ENCODE measurements around the gene NR3C2. TPM values are rescaled to one million over a fixed set of nuclear protein-coding genes. Genes with fewer than 3 reads are reported as not detected.

The NR3C2 gene
- polyA plus RNA-seq, 3 donors: 0.09 to 0.27 (median 0.20) TPM

DNA sequence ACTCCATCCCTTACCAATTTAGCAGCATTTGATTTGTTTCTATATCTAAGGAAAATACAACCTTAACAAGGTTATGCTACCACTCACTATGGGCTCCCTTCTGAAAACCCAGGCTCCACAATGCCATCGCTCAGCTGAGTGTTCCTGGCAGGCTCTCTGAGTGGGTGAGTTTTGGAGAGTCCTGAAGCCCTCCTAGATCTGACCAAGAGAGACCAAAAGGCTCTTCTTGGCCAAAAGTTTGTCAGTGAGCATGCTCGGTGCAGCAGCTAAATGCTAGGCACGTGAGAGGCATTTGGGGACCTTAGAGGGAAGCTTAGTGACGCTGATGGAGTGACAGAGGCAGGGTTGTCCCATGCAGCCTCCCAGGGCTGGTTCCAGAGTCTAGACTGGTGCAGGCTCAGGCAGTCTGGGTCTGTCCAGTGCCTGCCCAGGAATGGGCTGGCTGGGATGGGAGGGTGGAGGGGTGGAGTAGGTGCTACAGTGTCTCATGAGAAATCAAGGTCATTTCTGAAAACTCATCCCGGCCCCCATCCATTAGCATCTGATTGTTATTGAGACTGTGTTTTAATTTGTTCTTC lies 346.8 kb downstream of the NR3C2 start:
- DNase-seq: no peak
- Histone ChIP-seq H3K4me3 (replicated peaks in 1 of 3; ENCODE audit: low read depth in 2 of 3, low read length in 3 of 3) (no peak overlapping the region), H3K27me3 (ENCODE audit: control insufficient read depth in 2 of 2, insufficient read depth in 2 of 2, low read length in 2 of 2) (no peaks in the 10 kb centered on the region), H3K36me3 (replicated peaks in 1 of 2; ENCODE audit: control insufficient read depth in 1 of 2, insufficient read depth in 2 of 2, low read length in 2 of 2) (no peaks in the 10 kb centered on the region), H3K4me1 (ENCODE audit: control insufficient read depth in 1 of 2, insufficient read depth in 2 of 2, low read length in 2 of 2) (no peaks in the 10 kb centered on the region), H3K27ac (ENCODE audit: low read depth in 1 of 2, low read length in 2 of 2) (no peak overlapping the region), H4K20me1 (ENCODE audit: insufficient read depth, low read length) (no peaks in the 10 kb centered on the region), H3K79me2 (ENCODE audit: insufficient read depth, low read length) (no peaks in the 10 kb centered on the region), H3K4me2 (replicated peaks; ENCODE audit: extremely low read depth, low read length, poor library complexity, severe bottlenecking) (no peak overlapping the region), H3K9ac (ENCODE audit: insufficient read depth, low read length, poor library complexity, severe bottlenecking) (no peak overlapping the region), H2AFZ (ENCODE audit: insufficient read depth, low read depth, low read length, poor library complexity, severe bottlenecking) (no peak overlapping the region), H3K9me3 (replicated peaks in 1 of 2; ENCODE audit: control insufficient read depth in 1 of 2, insufficient read depth in 1 of 2, low read length in 2 of 2) (no peaks in the 10 kb centered on the region)
- Mint-ChIP-seq H3K4me1 (peaks cover 3% of the 10 kb centered on the region), H3K27me3 (ENCODE audit: low read depth in 3 of 3) (peaks cover 0 to 3% (median 0%) of the 10 kb centered on the region in 3 donors), H3K27ac (no peak overlapping the region), H3K36me3 (no peaks in the 10 kb centered on the region), H3K9me3 (no peaks in the 10 kb centered on the region), H3K4me3 (no peak overlapping the region)
- 90% methylated on average over 3 of the region's 5 CpGs for WGBS (ENCODE audit: insufficient coverage)
- TF ChIP-seq CTCF (IDR thresholded peaks at IDR 0.05): no peak
- intact Hi-C loops (cut with micrococcal nuclease): no loop called here

DNA sequence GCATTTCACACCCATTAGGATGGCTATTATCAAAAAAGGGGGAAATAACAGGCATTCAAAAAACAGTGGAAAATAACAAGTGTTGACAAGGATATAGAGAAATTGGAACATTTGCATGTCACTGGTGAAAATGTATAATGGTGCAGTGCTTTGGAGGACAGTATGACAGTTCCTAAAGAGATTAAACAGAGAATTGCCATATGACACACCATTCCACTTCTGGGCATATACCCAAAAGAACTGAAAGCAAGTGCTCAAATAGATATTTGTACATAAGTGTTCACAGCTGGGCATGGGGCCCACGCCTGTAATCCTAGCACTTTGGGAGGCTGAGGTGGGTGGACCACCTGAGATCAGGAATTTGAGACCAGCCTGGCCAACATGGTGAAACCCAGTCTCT lies 348.1 kb downstream of the NR3C2 start:
- Histone ChIP-seq H3K4me2 (replicated peaks; ENCODE audit: extremely low read depth, low read length, poor library complexity, severe bottlenecking) (no peak overlapping the region), H3K27me3 (ENCODE audit: control insufficient read depth in 2 of 2, insufficient read depth in 2 of 2, low read length in 2 of 2) (no peaks in the 10 kb centered on the region), H3K36me3 (replicated peaks in 1 of 2; ENCODE audit: control insufficient read depth in 1 of 2, insufficient read depth in 2 of 2, low read length in 2 of 2) (no peaks in the 10 kb centered on the region), H2AFZ (ENCODE audit: insufficient read depth, low read depth, low read length, poor library complexity, severe bottlenecking) (no peak overlapping the region), H3K79me2 (ENCODE audit: insufficient read depth, low read length) (no peaks in the 10 kb centered on the region), H3K27ac (ENCODE audit: low read depth in 1 of 2, low read length in 2 of 2) (no peak overlapping the region), H3K4me1 (ENCODE audit: control insufficient read depth in 1 of 2, insufficient read depth in 2 of 2, low read length in 2 of 2) (no peaks in the 10 kb centered on the region), H3K9me3 (replicated peaks in 1 of 2; ENCODE audit: control insufficient read depth in 1 of 2, insufficient read depth in 1 of 2, low read length in 2 of 2) (no peaks in the 10 kb centered on the region), H3K9ac (ENCODE audit: insufficient read depth, low read length, poor library complexity, severe bottlenecking) (no peak overlapping the region), H3K4me3 (replicated peaks in 1 of 3; ENCODE audit: low read depth in 2 of 3, low read length in 3 of 3) (no peak overlapping the region), H4K20me1 (ENCODE audit: insufficient read depth, low read length) (no peaks in the 10 kb centered on the region)
- Mint-ChIP-seq H3K4me1 (peaks cover 3% of the 10 kb centered on the region), H3K36me3 (no peaks in the 10 kb centered on the region), H3K27me3 (ENCODE audit: low read depth in 3 of 3) (peaks cover 0 to 3% (median 0%) of the 10 kb centered on the region in 3 donors), H3K4me3 (no peak overlapping the region), H3K27ac (no peak overlapping the region), H3K9me3 (no peaks in the 10 kb centered on the region)
- TF ChIP-seq CTCF (IDR thresholded peaks at IDR 0.05): no peak
- WGBS (ENCODE audit: insufficient coverage): no CpG with 5 or more reads among the region's 1 CpG
- no peak for DNase-seq
- intact Hi-C loops (cut with micrococcal nuclease): no loop called here
